Renal cortex interstitium (tissue), 11 donors: ENCODE data around the gene GPAT3. TPM values are rescaled to one million over a fixed set of nuclear protein-coding genes. Genes with fewer than 3 reads are reported as not detected.
A peak's percentile ranks its signal among the peaks of the same experiment; 100 is the strongest.

Source experiments
- DNase-seq, 11 donors: peaks; one replicate each; pipeline ENCODE4 v3.0.0-alpha.2; 2013; ENCODE audit warnings: low read depth in 9 of 11, low spot score in 4 of 11; ENCODE audit errors: extremely low read depth in 1 of 11
- polyA plus RNA-seq, 3 donors: library from polyadenylated mRNA; unstranded; fragments of 120-200 nt; gene quantifications; one replicate each; pipeline ENCODE4 v1.2.1, GENCODE V29; 2013; ENCODE audit not compliant: insufficient read length in 3 of 3

GPAT3 gene
- polyA plus RNA-seq, 3 donors: 13.4 to 37.0 (median 26.2) TPM

- no peak for DNase-seq
Observed at GRCh38 chr4:83581411-83582288, 45.7 kb downstream of the GPAT3 start.

DNA sequence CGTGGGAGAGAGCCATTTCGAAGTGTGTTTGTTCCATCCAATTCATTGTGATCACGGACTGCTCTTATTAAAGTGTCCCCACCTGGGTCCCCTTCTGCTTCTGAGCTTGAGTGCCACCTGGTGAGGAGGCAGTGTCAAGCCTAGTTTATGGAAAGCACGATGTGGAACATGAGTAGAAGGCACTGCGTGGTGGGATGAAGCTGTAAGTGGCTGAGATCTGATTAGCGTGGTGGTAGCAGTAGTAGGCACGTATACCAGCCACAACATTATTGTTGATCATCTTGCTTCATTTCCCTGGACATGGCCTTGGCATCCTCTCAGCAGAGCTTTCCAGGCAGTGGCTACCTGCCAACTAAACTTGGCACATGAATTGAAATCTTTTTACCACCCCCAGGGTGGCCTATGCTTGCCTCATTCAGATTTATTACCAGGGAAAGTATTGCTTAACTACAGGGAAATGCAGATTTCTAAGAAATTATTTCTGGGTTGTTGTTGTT lies 46.4 kb downstream of the GPAT3 start:
- DNase-seq: no peak

DNA sequence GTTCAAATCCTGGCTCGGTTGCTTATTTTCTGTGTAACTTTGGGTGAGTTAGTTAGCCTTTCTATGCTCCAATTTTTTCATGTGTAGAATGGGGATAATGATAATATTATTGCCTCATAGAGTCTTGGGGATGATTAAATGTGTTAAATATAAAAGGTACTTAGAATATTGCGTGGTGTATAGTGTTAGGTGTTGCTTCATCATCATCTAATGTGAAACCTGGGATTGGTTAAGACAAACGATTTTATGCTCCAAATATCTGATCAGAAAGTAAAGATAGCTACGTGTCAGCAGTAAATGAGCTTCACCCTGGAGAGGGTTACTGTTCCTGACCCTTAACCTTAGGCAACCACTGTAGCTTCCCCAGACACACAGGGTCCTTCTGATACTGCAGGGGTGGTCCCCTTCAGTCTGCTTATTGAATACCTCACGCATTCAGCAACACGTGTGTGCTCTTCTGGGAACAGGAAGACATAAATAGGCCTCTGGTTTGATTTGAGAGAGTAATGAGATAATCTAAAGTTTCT lies 50.1 kb downstream of the GPAT3 start:
- no peak for DNase-seq

DNA sequence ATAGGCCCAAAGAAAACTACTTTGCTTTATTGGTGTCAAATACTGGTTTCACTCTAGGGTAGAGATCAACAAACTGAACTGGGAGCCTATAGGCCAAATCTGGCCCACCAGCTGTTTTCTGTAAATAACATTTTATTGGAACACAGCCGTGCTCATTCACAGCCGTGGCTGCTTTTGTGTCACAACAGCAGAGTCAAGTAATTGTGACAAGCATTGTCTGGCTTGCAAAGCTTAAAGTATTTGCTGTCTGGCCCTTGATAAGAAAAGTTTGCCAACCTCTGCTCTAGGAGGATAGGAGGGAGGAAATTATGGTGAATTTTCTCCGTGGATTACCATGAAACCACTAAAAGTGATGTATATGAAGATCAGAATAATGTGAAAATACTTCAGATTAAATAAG lies 53.4 kb downstream of the GPAT3 start:
- peak in 1 of 11 donors; percentile 19 for DNase-seq

DNA sequence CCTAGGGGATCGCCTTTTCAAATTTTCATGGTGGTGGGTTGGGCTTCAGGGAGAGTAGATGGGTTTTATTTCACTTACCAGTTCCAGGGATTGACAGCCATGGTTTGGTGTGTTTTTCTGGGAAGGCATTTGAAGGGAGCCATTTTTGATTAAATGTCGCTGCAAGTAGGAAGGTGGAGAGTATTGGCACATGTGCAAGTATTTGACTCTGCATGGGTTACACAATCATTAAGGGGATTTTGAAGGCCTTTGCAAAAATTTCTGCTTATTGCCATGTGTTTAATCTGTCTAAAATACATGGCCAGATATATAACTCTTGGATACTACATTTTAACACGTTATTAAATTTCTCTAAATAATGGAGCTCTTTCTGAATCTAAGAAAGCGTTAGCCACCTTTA lies 55.1 kb downstream of the GPAT3 start:
- DNase-seq: no peak

- DNase-seq: no peak
Observed at GRCh38 chr4:83591730-83592129, 55.8 kb downstream of the GPAT3 start.

DNA sequence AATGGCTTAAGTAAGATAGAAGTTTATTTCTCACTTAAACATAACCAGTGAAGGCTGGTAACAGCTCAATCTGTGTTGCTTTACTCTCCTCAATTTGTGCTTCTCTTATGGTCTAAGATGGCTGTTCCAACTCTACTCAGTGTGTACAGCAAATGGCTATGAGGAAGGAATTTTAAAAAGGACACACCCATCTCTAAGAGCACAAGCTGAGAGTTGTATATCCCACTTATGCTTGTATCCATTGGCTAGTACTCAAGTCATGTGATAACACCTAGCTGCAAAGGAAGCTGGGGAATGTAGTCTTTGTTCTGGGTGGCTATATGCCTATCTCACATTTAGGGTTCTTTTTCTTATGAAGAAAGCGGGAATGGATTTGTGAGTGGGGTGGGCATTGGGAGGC lies 63.3 kb downstream of the GPAT3 start:
- no peak for DNase-seq

DNA sequence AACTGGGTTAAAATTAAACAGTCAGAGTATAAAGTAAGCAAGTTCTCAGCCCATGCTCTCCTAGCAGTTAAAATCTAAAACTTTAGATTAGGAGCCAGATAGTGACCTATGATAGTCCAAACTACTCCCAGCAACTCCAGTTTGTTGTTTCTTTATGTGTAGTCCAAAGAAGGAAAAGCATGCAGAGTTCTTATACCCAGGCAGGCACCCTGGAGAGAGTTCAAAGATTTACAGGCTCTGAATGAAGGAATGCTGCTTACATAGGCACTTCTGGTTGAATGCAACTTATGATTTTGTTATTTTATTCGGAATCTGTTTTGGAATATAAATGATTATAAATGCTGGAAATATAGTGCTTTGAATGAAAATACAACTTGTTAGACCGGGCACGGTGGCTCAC lies 67.2 kb downstream of the GPAT3 start:
- DNase-seq: no peak

GRCh38 chr4:83604321-83604720 lies 68.4 kb downstream of the GPAT3 start:
- no peak for DNase-seq

- DNase-seq: no peak
Observed at GRCh38 chr4:83605210-83605609, 69.3 kb downstream of the GPAT3 start.

DNA sequence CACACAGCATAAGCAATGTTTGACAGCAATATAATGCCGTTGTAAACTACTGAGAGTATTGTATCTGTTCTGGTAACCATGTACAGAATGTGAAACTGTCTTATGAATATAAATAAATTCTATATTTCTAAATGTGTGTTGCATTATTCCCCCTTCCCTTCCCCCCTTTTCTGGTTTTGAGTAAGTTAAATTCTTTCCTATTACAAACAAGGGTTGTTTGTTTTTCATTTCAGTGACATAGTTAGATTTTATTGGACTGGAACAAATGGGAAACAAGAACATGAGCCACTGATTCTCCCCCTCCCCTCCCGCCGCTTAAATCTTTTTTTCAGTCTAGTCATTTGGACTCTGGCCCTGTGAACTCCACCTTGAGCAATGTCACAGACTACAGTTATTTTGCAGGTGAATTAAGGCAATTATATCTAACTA lies 69.8 kb downstream of the GPAT3 start:
- peak in 4 of 11 donors; percentile 61 to 78 (median 70) for DNase-seq

GRCh38 chr4:83606460-83606859 lies 70.6 kb downstream of the GPAT3 start:
- DNase-seq: no peak

- peak in 2 of 11 donors; percentile 36 to 38 for DNase-seq
Observed at GRCh38 chr4:83606898-83607297, 71.0 kb downstream of the GPAT3 start.

- no peak for DNase-seq
Observed at GRCh38 chr4:83609365-83609764, 73.5 kb downstream of the GPAT3 start.

DNA sequence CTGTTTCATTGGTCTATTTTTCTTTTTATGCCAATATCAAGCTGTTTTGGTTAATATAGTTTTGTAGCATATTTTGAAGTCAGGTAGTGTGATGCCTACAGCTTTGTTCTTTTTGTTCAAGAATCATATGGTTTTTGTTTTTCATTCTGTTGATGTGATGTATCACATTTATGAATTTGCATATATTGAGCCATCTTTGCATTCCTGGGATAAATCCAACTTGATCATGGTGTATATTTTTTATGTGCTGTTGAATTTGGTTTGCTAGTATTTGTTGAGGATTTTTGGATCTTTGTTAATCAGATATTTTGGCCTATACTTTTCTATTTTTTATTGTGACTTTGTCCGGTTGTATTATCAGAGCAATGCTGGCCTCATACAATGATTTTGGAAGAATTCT lies 74.8 kb downstream of the GPAT3 start:
- no peak for DNase-seq

DNA sequence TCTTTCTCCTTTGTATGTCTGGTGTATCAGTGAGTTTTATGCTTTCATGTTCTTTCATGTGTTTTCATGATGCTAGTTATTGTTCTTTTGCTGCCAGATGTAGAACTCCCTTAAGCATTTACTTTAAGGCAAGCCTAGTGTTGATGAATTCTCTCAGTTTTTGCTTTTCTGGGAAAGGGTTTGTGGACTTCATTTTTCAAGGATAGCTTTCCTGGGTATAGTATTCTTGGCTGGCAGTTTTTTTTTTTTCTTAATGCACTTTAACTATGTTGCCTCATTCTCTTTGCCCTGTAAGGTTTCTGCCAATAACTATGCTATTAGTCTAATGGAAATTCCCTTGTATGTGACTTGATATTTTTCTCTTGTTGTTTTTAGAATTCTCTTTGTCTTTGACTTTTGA lies 77.1 kb downstream of the GPAT3 start:
- DNase-seq: no peak

DNA sequence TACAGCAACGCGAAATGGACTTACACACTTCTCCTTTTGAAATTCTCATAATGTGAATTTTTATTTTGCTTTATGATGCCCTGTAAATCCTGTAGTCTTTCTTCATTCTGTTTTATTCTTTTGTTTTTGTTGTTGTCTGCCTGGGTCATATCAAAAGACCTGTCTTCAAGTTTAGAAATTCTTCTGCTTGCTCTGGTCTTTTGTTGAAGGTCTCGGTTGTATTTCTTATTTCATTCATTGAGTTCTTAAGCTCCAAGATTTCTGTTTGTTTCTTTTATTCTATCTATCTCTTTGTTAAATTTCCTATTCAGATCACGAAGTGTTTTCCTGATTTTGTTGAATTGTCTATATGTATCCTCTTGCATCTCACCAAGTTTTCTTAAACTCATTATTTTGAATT lies 78.1 kb downstream of the GPAT3 start:
- no peak for DNase-seq

GRCh38 chr4:83616252-83616651 lies 80.3 kb downstream of the GPAT3 start:
- DNase-seq: no peak

DNA sequence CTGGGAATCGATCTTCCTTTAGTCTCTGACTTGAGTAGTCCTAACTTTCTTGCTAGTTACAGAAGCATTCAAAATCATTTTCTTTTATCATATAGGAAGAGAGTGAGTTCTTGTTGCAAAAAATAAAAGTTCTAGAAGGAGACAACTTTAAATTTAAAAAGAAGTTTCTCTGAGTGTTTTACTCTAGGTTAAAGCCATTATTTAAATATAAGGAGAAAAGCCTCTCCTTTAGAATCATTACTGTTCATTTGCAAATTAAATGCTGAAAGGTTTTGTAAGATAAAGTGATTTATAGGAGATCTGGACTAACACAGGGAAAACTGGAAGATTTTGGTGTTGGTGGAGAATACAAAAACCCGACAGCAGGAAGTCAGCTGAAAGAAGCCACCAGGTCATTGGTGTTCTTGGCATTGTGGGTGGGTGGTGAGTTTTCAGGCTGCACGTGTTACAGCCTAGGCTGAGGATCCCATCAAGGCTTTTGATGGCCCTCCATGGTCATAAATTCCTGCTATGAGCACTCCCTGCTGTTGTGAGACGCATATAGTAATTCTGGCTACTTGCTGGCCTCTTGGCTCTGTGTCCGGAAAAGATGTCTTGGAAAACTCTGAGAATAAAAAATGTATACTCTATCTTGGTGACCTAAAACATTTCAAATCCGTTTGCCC lies 81.6 kb downstream of the GPAT3 start:
- DNase-seq: no peak

- DNase-seq: no peak
Observed at GRCh38 chr4:83618431-83618830, 82.5 kb downstream of the GPAT3 start.
